Smooth muscle cell (in vitro differentiated cells): Measurements from ENCODE around the gene ARL5A. TPM values are rescaled to one million over a fixed set of nuclear protein-coding genes. Genes with fewer than 3 reads are reported as not detected.

Experiments used
- DNase-seq: peaks from one replicate; lab custom pipeline; 2025; ENCODE audit not compliant: unreplicated experiment; lab: John Stamatoyannopoulos, UW
- H2AFZ ChIP-seq: fragments of 200-600 bp; sonication (generic); 2 replicates; pipeline ENCODE4 v1.6.0; 2016; ENCODE audit warnings: antibody characterized with exemption, low read depth, mild to moderate bottlenecking
- H3F3A ChIP-seq: fragments of 200-600 bp; sonication (generic); 2 replicates; pipeline ENCODE4 v1.6.0; 2017; ENCODE audit warnings: antibody characterized with exemption, low read depth
- H3K27ac ChIP-seq: fragments of 200-600 bp; sonication (generic); 2 replicates; pipeline ENCODE4 v1.5.1; 2016; ENCODE audit warnings: low read depth, mild to moderate bottlenecking
- H3K27me3 ChIP-seq: fragments of 200-600 bp; sonication (generic); 2 replicates; pipeline ENCODE4 v1.6.1; 2016; ENCODE audit warnings: low read depth, mild to moderate bottlenecking
- H3K36me3 ChIP-seq: fragments of 200-600 bp; sonication (generic); 2 replicates; pipeline ENCODE4 v1.5.1; 2016; ENCODE audit warnings: low read depth
- H3K4me1 ChIP-seq: fragments of 200-600 bp; sonication (generic); 2 replicates; pipeline ENCODE4 v1.5.1; 2016; ENCODE audit warnings: low read depth
- H3K4me2 ChIP-seq: fragments of 200-600 bp; sonication (generic); 2 replicates; pipeline ENCODE4 v1.6.0; 2016; ENCODE audit warnings: mild to moderate bottlenecking
- H3K4me3 ChIP-seq: fragments of 200-600 bp; sonication (generic); 2 replicates; pipeline ENCODE4 v1.5.1; 2016; ENCODE audit warnings: mild to moderate bottlenecking
- H3K79me2 ChIP-seq: fragments of 200-600 bp; sonication (generic); 2 replicates; pipeline ENCODE4 v1.6.0; 2016; ENCODE audit warnings: low read depth, mild to moderate bottlenecking
- H3K9ac ChIP-seq: fragments of 200-600 bp; sonication (generic); 2 replicates; pipeline ENCODE4 v1.6.0; 2016; ENCODE audit warnings: low read depth
- H3K9me3 ChIP-seq: fragments of 200-600 bp; sonication (generic); replicated peaks from 2 replicates; pipeline ENCODE4 v1.5.1; 2016; ENCODE audit warnings: low read depth
- H4K20me1 ChIP-seq: fragments of 200-600 bp; sonication (generic); 2 replicates; pipeline ENCODE4 v1.6.0; 2016; ENCODE audit warnings: low read depth
- CTCF ChIP-seq: fragments of 200-600 bp; sonication (generic); IDR thresholded peaks from 2 replicates; pipeline ENCODE4 v1.5.1; 2017; ENCODE audit warnings: borderline replicate concordance, mild to moderate bottlenecking, antibody characterized with exemption; ENCODE audit not compliant: insufficient read depth, poor library complexity, severe bottlenecking
- WGBS: methylation state at CpG from one replicate; pipeline ENCODE4 v1.1.7; 2016; ENCODE audit warnings: low lambda C conversion rate; 5-methylcytosine and 5-hydroxymethylcytosine counted together
- polyA plus RNA-seq: library from polyadenylated mRNA; unstranded; fragments of >200 nt; fragmentation: Nextera tagmentation; extraction: Ambion mirVana; gene quantifications from 2 replicates; pipeline ENCODE4 v1.2.1, GENCODE V29; 2016
- total RNA-seq: library from RNA; depleted of rRNA; stranded (reverse); fragments of >200 nt; gene quantifications from 2 replicates; pipeline ENCODE4 v1.2.3, GENCODE V29; 2014

Gene ARL5A
- total and polyA plus RNA-seq, 2 experiments from 2014 or later = 24.2 to 81.2 TPM

GRCh38 chr2:151786483-151786882 is 41.7 kb downstream of the ARL5A start:
- no peaks in the 10 kb centered on the region for H3K9me3 ChIP-seq
- no peak overlapping the region for H2AFZ ChIP-seq
- H3K4me1 ChIP-seq = no peaks in the 10 kb centered on the region
- no peak overlapping the region for H3K4me3 ChIP-seq
- TF ChIP-seq CTCF = no peak
- no peaks in the 10 kb centered on the region for H3K79me2 ChIP-seq
- H3K36me3 ChIP-seq = no peaks in the 10 kb centered on the region
- no peaks in the 10 kb centered on the region for H3K27me3 ChIP-seq
- DNase-seq = no peak
- no peak overlapping the region for H3K9ac ChIP-seq
- no peak overlapping the region for H3K4me2 ChIP-seq
- WGBS = 100% methylated on average over 1 of the region's 1 CpG
- H3F3A ChIP-seq = no peaks in the 10 kb centered on the region
- no peaks in the 10 kb centered on the region for H4K20me1 ChIP-seq
- H3K27ac ChIP-seq = no peak overlapping the region

GRCh38 chr2:151786077-151786476 is 42.1 kb downstream of the ARL5A start:
- no peak for TF ChIP-seq CTCF
- Histone ChIP-seq H3K9me3 (no peaks in the 10 kb centered on the region), H3K9ac (no peak overlapping the region), H3K79me2 (no peaks in the 10 kb centered on the region), H4K20me1 (no peaks in the 10 kb centered on the region), H3K36me3 (no peaks in the 10 kb centered on the region), H3K27me3 (no peaks in the 10 kb centered on the region), H3K4me1 (no peaks in the 10 kb centered on the region), H3K4me3 (no peak overlapping the region), H3K4me2 (no peak overlapping the region), H2AFZ (no peak overlapping the region), H3K27ac (no peak overlapping the region), H3F3A (no peaks in the 10 kb centered on the region)
- DNase-seq = no peak
- WGBS = 96% methylated on average over 5 of the region's 5 CpGs

- Histone ChIP-seq H3K9ac (no peak overlapping the region), H3K27me3 (no peaks in the 10 kb centered on the region), H3K4me2 (no peak overlapping the region), H3F3A (no peaks in the 10 kb centered on the region), H3K4me1 (no peaks in the 10 kb centered on the region), H3K36me3 (no peaks in the 10 kb centered on the region), H3K27ac (no peak overlapping the region), H3K9me3 (no peaks in the 10 kb centered on the region), H3K79me2 (no peaks in the 10 kb centered on the region), H2AFZ (no peak overlapping the region), H3K4me3 (no peak overlapping the region), H4K20me1 (no peaks in the 10 kb centered on the region)
- no peak for TF ChIP-seq CTCF
- DNase-seq = no peak
- WGBS = 96% methylated on average over 2 of the region's 2 CpGs
Measured at GRCh38 chr2:151783133-151783520, 45.1 kb downstream of the ARL5A start.

- H3F3A ChIP-seq = no peaks in the 10 kb centered on the region
- 88% methylated on average over 6 of the region's 6 CpGs for WGBS
- no peaks in the 10 kb centered on the region for H3K36me3 ChIP-seq
- H3K27me3 ChIP-seq = no peaks in the 10 kb centered on the region
- no peak for TF ChIP-seq CTCF
- no peak overlapping the region for H3K4me2 ChIP-seq
- no peaks in the 10 kb centered on the region for H3K79me2 ChIP-seq
- H3K4me1 ChIP-seq = no peaks in the 10 kb centered on the region
- no peak for DNase-seq
- no peaks in the 10 kb centered on the region for H4K20me1 ChIP-seq
- H3K4me3 ChIP-seq = no peak overlapping the region
- H3K9me3 ChIP-seq = no peaks in the 10 kb centered on the region
- no peak overlapping the region for H2AFZ ChIP-seq
- H3K27ac ChIP-seq = no peak overlapping the region
- H3K9ac ChIP-seq = no peak overlapping the region
Measured at GRCh38 chr2:151782378-151783132, 45.7 kb downstream of the ARL5A start.
